ENCODE measurements around the gene RPL21.

- TF ChIP-seq CTCF (conservative IDR thresholded peaks at IDR 0.05; ENCODE audit: low read length) (no peak), EZH2phosphoT487 (IDR thresholded peaks at IDR 0.05; ENCODE audit: borderline replicate concordance, low read depth, low read length) (no peak)
Observed at GRCh38 chr13:27304611-27305010, 53.3 kb downstream of the RPL21 start.

Data from OCI-LY7 (cell line).